ENCODE results near the gene FOSL1.

GRCh38 chr11:65912845-65913244, 12.7 kb upstream of the FOSL1 start:
- TF ChIP-seq CTCF (conservative IDR thresholded peaks at IDR 0.05; ENCODE audit: low read length) (no peak), EZH2phosphoT487 (IDR thresholded peaks at IDR 0.05; ENCODE audit: borderline replicate concordance, low read depth, low read length) (no peak)

All from OCI-LY7 (cell line).